ENCODE data around the gene TBC1D5. TPM values are rescaled to one million over a fixed set of nuclear protein-coding genes. Genes with fewer than 3 reads are reported as not detected.

Gene TBC1D5
- total RNA-seq, 1 donor from 2014 or later: 52.4 TPM

- no peak for DNase-seq (ENCODE audit: extremely low read depth, low read depth, low spot score)
Observed at GRCh38 chr3:17195192-17195611, 547.2 kb downstream of the TBC1D5 start.

- DNase-seq (ENCODE audit: extremely low read depth, low read depth, low spot score): no peak
Observed at GRCh38 chr3:17194116-17194515, 548.3 kb downstream of the TBC1D5 start.

- no peak for DNase-seq (ENCODE audit: extremely low read depth, low read depth, low spot score)
Observed at GRCh38 chr3:17192995-17193394, 549.4 kb downstream of the TBC1D5 start.

GRCh38 chr3:17190353-17191078 is 551.9 kb downstream of the TBC1D5 start:
- DNase-seq (ENCODE audit: extremely low read depth, low read depth, low spot score): no peak

- no peak for DNase-seq (ENCODE audit: extremely low read depth, low read depth, low spot score)
Observed at GRCh38 chr3:17188378-17188777, 554.1 kb downstream of the TBC1D5 start.

- DNase-seq (ENCODE audit: extremely low read depth, low read depth, low spot score): no peak
Observed at GRCh38 chr3:17187589-17188184, 554.7 kb downstream of the TBC1D5 start.

GRCh38 chr3:17183951-17184550 is 558.4 kb downstream of the TBC1D5 start:
- peak; percentile 2 for DNase-seq (ENCODE audit: extremely low read depth, low read depth, low spot score)

- no peak for DNase-seq (ENCODE audit: extremely low read depth, low read depth, low spot score)
Observed at GRCh38 chr3:17182166-17182565, 560.3 kb downstream of the TBC1D5 start.

- no peak for DNase-seq (ENCODE audit: extremely low read depth, low read depth, low spot score)
Observed at GRCh38 chr3:17181413-17181907, 561.0 kb downstream of the TBC1D5 start.

GRCh38 chr3:17179381-17180205 is 562.8 kb downstream of the TBC1D5 start:
- DNase-seq (ENCODE audit: extremely low read depth, low read depth, low spot score): no peak

GRCh38 chr3:17176757-17177156 is 565.7 kb downstream of the TBC1D5 start:
- no peak for DNase-seq (ENCODE audit: extremely low read depth, low read depth, low spot score)

GRCh38 chr3:17175187-17175807 is 567.1 kb downstream of the TBC1D5 start:
- no peak for DNase-seq (ENCODE audit: extremely low read depth, low read depth, low spot score)

- no peak for DNase-seq (ENCODE audit: extremely low read depth, low read depth, low spot score)
Observed at GRCh38 chr3:17166369-17166768, 576.1 kb downstream of the TBC1D5 start.

GRCh38 chr3:17162116-17162515 is 580.3 kb downstream of the TBC1D5 start:
- no peak for DNase-seq (ENCODE audit: extremely low read depth, low read depth, low spot score)

- no peak for DNase-seq (ENCODE audit: extremely low read depth, low read depth, low spot score)
Observed at GRCh38 chr3:17160597-17160996, 581.8 kb downstream of the TBC1D5 start.

GRCh38 chr3:17158941-17159682 is 583.3 kb downstream of the TBC1D5 start:
- DNase-seq (ENCODE audit: extremely low read depth, low read depth, low spot score): no peak

GRCh38 chr3:17157713-17158112 is 584.7 kb downstream of the TBC1D5 start:
- no peak for DNase-seq (ENCODE audit: extremely low read depth, low read depth, low spot score)

GRCh38 chr3:17156864-17157263 is 585.6 kb downstream of the TBC1D5 start:
- no peak for DNase-seq (ENCODE audit: extremely low read depth, low read depth, low spot score)

GRCh38 chr3:17155951-17156350 is 586.5 kb downstream of the TBC1D5 start:
- DNase-seq (ENCODE audit: extremely low read depth, low read depth, low spot score): no peak

- no peak for DNase-seq (ENCODE audit: extremely low read depth, low read depth, low spot score)
Observed at GRCh38 chr3:17154941-17155340, 587.5 kb downstream of the TBC1D5 start.

Data from glomerular endothelial cell (primary cell).